GM21529 (cell line): ENCODE data around the gene JPT1.
"Not testable (repeated sequence)": the region's sequence is repeated elsewhere in the genome, so short reads cannot be mapped to it uniquely, and the experiment has no call there.

ENCODE experiments used
- ATAC-seq: cut with Tn5 transposase; IDR thresholded peaks from one replicate; pipeline ENCODE4 v1.9.1; 2021; ENCODE audit not compliant: unreplicated experiment

The JPT1 gene

GRCh38 chr17:75158480-75158879 is 4.2 kb upstream of the JPT1 start:
- ATAC-seq: not testable (repeated sequence)

- ATAC-seq: no peak
These were observed 884 bp upstream of the JPT1 start for GRCh38 chr17:75155191-75155601.

- ATAC-seq: peak; percentile 17
These were observed 525 bp downstream of the JPT1 start for GRCh38 chr17:75153780-75154194.

- ATAC-seq: no peak
These were observed 1.2 kb downstream of the JPT1 start for GRCh38 chr17:75152922-75153779.

GRCh38 chr17:75152523-75152921 is 1.8 kb downstream of the JPT1 start:
- ATAC-seq: no peak

GRCh38 chr17:75151930-75152329 is 2.4 kb downstream of the JPT1 start:
- ATAC-seq: no peak

GRCh38 chr17:75147878-75148546 is 6.3 kb downstream of the JPT1 start:
- no peak for ATAC-seq

- no peak for ATAC-seq
These were observed 7.7 kb downstream of the JPT1 start for GRCh38 chr17:75146592-75146991.

GRCh38 chr17:75144816-75145512 is 9.3 kb downstream of the JPT1 start:
- no peak for ATAC-seq

GRCh38 chr17:75142236-75142971 is 11.9 kb downstream of the JPT1 start:
- no peak for ATAC-seq

- ATAC-seq: no peak
These were observed 15.8 kb downstream of the JPT1 start for GRCh38 chr17:75138519-75138918.

GRCh38 chr17:75137762-75138161 is 16.6 kb downstream of the JPT1 start:
- ATAC-seq: not testable (repeated sequence)

- no peak for ATAC-seq
These were observed 18.4 kb downstream of the JPT1 start for GRCh38 chr17:75135946-75136345.

GRCh38 chr17:75135452-75135851 is 18.9 kb downstream of the JPT1 start:
- no peak for ATAC-seq

GRCh38 chr17:75133607-75134347 is 20.5 kb downstream of the JPT1 start:
- ATAC-seq: not testable (repeated sequence)

GRCh38 chr17:75133001-75133400 is 21.3 kb downstream of the JPT1 start:
- no peak for ATAC-seq

GRCh38 chr17:75132018-75133000 is 22.0 kb downstream of the JPT1 start:
- not testable (repeated sequence) for ATAC-seq

GRCh38 chr17:75131278-75132017 is 22.9 kb downstream of the JPT1 start, which contains the start of gene NT5C:
Gene NT5C, minus strand, starts transcription at chr17:75131742. Its CDS starts 35 bp downstream, at chr17:75131707.
- peak; percentile 79 for ATAC-seq
